NOMO-1 treated with DMSO at 0.1 percent for 48 hours (cell line): ENCODE results near the gene S1PR1.
"Not testable (repeated sequence)": the region's sequence is repeated elsewhere in the genome, so short reads cannot be mapped to it uniquely, and the experiment has no call there.

Source experiments
- DNase-seq: peaks from one replicate; lab custom pipeline; 2025; ENCODE audit not compliant: unreplicated experiment; lab: John Stamatoyannopoulos, UW

S1PR1 gene

DNA sequence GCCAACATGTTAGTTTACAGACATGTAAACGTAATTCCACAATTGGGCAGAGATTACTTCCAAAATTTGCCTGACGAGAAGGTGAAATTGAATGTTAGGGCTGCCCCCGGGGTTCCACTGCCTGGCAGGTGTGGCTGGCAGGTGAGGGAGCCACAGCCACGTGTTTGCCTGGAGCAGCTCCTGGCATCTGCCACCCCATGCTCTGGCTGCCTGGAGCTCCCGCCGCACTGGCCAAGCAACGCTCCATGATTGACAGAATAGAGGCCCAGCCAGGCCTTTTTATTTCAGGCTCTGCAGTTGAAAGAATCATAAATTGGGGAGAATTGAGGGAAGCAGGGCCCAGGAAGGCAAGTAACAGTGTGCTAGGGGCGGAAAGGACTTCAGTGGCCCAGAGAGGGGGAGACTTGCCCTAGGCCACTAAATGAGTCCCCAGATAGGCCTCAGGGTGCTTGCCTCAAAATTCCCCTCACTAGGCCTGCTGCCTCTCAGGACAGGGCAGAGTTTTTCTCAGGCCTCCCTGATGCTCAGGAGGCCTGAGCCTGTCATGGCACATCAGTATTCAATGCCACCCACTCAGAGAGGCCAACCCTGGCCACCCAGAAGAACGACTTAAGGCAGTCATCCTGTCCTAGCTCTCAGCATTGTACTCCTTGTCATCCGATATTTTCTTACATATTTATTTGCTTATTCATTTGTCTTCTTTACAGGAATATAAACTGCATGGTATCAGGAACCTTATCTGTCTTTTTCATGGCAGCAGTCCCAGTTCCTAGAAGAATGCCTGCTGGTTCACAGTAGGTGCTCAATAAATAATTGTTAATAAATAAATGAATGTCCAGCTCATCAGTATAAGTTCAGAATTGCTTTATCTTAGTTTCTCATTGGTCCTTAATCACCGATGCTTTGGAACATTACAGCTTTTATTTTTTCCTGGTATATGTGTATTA lies 16.6 kb upstream of the S1PR1 start:
- no peak for DNase-seq

GRCh38 chr1:101220906-101221305 lies 15.9 kb upstream of the S1PR1 start:
- DNase-seq, result no peak

GRCh38 chr1:101221945-101222429 lies 14.8 kb upstream of the S1PR1 start:
- peak; percentile 22 for DNase-seq

DNA sequence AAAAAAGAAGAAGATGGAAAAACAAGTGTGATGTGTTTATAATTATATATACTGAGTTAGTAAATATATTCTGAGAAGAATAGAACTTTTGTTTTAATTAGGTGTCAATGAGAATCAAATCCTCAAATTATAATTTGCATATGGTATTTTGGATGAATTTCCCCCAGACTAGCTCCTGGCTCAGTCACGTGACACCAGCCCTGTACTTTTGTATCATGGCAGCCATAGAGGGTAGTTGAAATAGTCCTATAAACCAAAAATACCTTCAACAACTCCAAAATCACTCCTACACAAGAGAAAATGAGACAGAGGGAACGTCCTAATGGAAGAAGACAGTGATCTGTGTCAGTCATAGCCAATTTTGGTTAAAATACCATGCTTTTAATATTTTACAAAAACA lies 9.0 kb upstream of the S1PR1 start:
- DNase-seq, result no peak

DNA sequence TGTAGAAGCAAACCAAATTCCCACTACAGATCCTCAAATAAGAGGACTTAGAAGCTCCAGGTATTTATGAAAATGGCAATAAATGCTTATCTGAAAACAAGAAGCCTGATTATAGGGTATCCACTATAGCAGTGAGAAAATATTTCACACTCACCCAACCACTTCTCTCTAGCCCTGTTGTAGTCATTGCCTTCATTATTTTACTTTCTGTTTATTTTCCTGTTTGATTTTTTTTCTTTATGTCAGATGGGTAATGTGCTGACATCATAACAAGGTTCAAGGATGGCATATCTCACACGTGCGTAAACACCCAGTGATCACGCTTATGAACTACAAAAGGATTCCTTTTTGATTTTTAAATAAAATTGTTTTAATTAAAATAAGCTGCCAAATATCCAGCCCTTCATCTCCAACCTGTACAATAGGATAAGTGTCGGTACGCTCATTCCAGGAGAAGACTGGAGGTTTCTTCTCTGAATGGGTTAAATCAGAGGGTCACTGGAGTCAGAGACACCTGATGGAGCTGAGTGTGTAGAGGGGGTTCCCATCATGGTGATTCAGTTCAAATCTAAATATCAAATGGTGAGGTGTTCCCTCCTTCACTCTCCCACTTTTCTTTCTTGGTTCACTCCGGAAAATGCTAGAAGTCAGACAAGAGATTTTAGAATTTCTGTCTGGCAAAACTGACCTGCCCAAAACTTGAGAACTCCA lies 8.2 kb upstream of the S1PR1 start:
- DNase-seq, result no peak

DNA sequence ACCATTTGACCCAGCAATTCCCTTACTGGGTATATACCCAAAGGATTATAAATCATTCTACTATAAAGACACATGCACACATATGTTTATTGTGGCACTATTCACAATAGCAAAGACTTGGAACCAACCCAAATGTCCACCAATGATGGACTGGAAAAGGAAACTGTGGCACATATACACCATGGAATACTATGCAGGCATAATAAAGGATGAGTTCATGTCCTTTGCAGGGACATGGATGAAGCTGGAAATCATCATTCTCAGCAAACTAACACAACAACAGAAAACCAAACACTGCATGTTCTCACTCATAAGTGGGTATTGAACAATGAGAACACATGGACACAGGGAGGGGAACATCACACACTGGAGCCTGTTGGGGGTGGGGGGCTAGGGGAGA lies 4.6 kb upstream of the S1PR1 start:
- not testable (repeated sequence) for DNase-seq

GRCh38 chr1:101233495-101233894 lies 3.3 kb upstream of the S1PR1 start:
- no peak for DNase-seq

DNA sequence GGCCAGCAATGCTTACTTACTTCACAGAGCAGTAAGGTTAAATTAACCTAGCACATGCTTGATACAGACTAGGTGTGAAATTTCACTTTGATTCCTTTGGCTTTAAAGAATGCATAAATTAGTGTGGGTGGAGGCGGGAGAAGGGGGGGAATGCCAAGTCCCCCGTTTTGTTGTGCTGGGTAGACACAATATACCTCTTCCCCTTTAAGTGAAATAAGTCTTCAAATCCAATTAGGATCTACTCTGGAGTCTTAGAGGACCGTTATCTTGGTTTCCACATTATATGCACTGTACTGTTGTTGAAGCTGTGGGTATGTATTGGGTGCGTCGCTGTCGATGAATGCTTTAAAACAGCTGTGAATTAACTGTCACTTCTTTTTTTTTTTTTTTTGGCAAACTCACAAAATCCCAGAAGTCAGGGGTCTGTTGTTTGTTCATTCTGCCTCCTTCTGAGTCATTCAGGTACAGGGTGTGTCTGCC lies 1.6 kb upstream of the S1PR1 start:
- no peak for DNase-seq

GRCh38 chr1:101235696-101236515 lies 913 bp upstream of the S1PR1 start:
- no peak for DNase-seq

DNA sequence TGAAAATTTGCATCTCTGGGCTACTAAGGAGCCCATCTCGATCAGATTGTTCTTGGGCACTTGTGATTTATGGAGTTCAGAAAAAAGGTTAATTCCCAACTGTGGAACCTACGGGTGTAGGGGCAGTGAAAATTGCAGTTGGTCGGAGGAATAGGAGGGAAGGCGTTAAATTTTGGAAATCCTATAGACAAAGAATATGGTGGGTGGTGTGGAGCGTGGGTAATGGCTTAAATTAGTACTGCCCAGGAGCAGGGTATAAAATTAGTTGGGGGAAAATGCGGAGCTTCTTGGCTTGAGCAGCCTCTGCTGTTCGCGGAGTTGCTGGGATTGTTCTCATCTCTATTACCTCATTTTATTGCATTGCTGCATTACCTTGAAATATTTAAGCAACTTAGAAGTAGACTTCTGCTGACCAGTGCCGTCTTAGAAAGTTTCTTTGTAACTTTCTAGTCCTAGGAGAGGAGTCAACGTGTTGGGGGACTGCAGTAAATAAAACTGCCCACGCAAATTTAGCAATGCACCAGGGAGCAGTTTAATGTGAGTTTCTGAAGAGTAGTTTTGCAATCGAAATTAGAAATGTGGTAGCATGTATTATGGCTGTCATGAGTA lies 514 bp downstream of the S1PR1 start:
- DNase-seq, result peak; percentile 20

- no peak for DNase-seq
Measured at GRCh38 chr1:101238031-101238628, 1.3 kb downstream of the S1PR1 start.

GRCh38 chr1:101238681-101239094 lies 1.9 kb downstream of the S1PR1 start:
- peak; percentile 33 for DNase-seq

GRCh38 chr1:101239095-101240040 lies 2.5 kb downstream of the S1PR1 start:
- DNase-seq, result no peak

DNA sequence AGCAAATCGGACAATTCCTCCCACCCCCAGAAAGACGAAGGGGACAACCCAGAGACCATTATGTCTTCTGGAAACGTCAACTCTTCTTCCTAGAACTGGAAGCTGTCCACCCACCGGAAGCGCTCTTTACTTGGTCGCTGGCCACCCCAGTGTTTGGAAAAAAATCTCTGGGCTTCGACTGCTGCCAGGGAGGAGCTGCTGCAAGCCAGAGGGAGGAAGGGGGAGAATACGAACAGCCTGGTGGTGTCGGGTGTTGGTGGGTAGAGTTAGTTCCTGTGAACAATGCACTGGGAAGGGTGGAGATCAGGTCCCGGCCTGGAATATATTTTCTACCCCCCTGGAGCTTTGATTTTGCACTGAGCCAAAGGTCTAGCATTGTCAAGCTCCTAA lies 3.2 kb downstream of the S1PR1 start:
- no peak for DNase-seq

GRCh38 chr1:101241485-101242225 lies 4.8 kb downstream of the S1PR1 start:
- DNase-seq, result peak; percentile 34

DNA sequence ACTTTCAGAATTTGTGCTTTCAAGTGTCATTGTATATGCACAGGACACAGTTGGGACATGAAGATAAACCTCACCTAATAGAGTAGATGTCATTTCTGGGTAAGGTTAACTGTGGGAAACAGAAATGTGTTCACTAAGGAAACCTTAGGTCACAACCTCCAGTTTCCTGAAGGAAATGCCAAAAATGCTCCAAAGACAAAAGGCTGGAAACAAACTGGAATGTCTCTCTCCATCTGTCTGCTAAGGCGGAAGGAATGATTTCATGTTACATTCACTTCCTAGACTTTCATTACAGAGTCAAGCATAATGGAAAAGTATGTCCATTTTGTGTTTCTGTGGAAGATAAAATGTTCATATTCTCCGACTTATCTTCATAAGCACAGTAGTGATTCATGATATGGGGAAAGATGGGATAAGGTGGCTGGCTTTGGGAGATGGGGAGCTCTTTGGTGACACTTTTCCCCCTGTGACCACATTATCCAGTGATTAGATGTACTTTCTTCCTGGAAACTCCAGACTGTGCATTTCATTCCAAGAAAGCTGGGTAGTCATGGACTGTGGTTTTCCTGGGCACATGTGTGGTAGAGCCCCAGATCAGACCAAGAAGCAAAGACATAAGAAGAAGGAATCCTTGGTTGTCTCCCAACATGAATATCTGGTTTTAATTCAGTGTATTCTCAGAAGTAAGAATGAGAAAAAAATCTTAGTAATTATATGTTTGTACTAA lies 5.7 kb downstream of the S1PR1 start:
- no peak for DNase-seq

DNA sequence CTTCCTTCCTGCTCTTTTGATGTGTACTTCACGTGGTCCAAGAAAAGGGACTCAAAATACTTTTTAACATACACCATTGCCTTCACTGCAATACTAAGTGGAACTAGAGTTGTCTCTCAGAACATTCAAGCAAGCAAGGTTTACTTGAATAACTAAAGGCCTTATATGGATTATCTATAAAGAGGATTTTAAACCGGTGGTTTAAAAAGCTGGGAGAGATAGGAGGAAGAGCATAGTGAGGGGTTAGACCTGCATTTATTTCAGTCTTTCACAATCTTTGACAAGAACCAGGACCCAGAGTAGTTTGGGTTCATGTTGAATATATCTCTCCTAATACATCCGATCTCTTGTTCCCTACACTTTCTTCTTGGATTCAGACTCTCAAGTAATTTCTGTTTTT lies 6.9 kb downstream of the S1PR1 start:
- DNase-seq, result no peak

GRCh38 chr1:101244842-101245241 lies 8.0 kb downstream of the S1PR1 start:
- no peak for DNase-seq
